HG02571 (cell line): ENCODE results near the gene POFUT1.
A peak's percentile ranks its signal among the peaks of the same experiment; 100 is the strongest.

Experiments
- ATAC-seq: cut with Tn5 transposase; IDR thresholded peaks from one replicate; pipeline ENCODE4 v1.9.1; 2021; ENCODE audit warnings: mild to moderate bottlenecking, moderate library complexity; ENCODE audit not compliant: unreplicated experiment

Gene POFUT1

GRCh38 chr20:32205843-32206759, 1.6 kb upstream of the POFUT1 start:
- ATAC-seq: no peak

GRCh38 chr20:32206760-32207625, 687 bp upstream of the POFUT1 start:
- peak; percentile 12 for ATAC-seq

- no peak for ATAC-seq
Measured at GRCh38 chr20:32208499-32209154, 947 bp downstream of the POFUT1 start.

GRCh38 chr20:32209850-32210605, 2.3 kb downstream of the POFUT1 start:
- no peak for ATAC-seq

GRCh38 chr20:32213870-32214269, 6.2 kb downstream of the POFUT1 start:
- ATAC-seq: no peak

GRCh38 chr20:32215147-32215546, 7.5 kb downstream of the POFUT1 start:
- no peak for ATAC-seq

- ATAC-seq: no peak
Measured at GRCh38 chr20:32215729-32216128, 8.0 kb downstream of the POFUT1 start.

GRCh38 chr20:32216179-32217142, 8.8 kb downstream of the POFUT1 start:
- no peak for ATAC-seq

- no peak for ATAC-seq
Measured at GRCh38 chr20:32218156-32218900, 10.6 kb downstream of the POFUT1 start.

GRCh38 chr20:32224463-32224862, 16.8 kb downstream of the POFUT1 start:
- ATAC-seq: no peak

- ATAC-seq: no peak
Measured at GRCh38 chr20:32226391-32226790, 18.7 kb downstream of the POFUT1 start.

GRCh38 chr20:32227306-32227705, 19.6 kb downstream of the POFUT1 start:
- no peak for ATAC-seq

GRCh38 chr20:32227744-32228688, 20.3 kb downstream of the POFUT1 start:
- no peak for ATAC-seq

GRCh38 chr20:32229251-32229747, 21.6 kb downstream of the POFUT1 start:
- ATAC-seq: no peak

- no peak for ATAC-seq
Measured at GRCh38 chr20:32230707-32231106, 23.0 kb downstream of the POFUT1 start.

GRCh38 chr20:32231245-32231644, 23.6 kb downstream of the POFUT1 start:
- ATAC-seq: no peak

GRCh38 chr20:32231847-32232246, 24.2 kb downstream of the POFUT1 start:
- no peak for ATAC-seq
